HG02885 (cell line): ENCODE measurements around the gene ERI3.

Source experiments
- ATAC-seq: cut with Tn5 transposase; IDR thresholded peaks from one replicate; pipeline ENCODE4 v1.9.1; 2021; ENCODE audit warnings: mild to moderate bottlenecking; ENCODE audit not compliant: unreplicated experiment, poor library complexity

Gene ERI3

DNA sequence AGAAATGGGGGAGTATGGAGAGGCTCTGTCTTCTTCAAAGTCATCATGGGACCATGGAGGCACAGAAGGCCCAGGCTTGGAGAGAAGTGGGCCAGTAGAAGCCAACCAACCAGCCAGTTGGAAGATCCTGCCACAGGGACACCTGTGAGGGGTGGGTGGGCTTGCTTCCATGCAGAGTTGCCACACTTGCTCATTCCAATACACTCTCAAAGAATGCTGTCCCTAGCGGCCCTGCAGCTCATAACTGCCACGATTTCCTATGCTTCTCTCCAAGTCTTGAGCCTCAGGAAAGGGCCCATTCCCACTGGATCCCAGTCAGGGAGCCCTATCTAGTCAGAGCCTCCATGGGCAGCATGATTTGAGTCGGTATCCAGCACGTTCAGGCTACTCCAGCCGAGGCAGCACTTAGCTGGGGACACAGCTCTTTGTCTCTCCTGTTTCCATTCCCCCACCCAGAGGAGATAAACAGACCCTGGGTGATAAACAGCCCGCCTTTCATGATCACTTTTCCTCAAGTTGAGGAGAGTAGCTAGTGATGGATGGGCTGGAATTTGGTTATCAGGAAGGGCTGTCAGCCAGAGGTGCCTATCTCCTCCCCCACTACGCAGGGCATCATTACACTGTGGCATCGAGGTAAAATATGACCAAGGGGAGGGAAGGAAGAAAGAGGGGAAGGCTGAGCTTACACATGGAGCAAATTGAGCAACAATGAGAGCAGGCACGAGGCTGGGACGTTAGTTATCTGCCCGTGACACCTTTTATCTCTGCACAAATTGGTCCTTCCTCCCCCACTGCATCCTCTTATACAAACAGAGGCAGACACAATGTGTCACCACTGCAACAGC lies 64.6 kb downstream of the ERI3 start:
- ATAC-seq, result no peak

- no peak for ATAC-seq
Measured at GRCh38 chr1:44289530-44289929, 65.5 kb downstream of the ERI3 start.

- no peak for ATAC-seq
Measured at GRCh38 chr1:44288883-44289282, 66.2 kb downstream of the ERI3 start.

GRCh38 chr1:44284184-44284583 lies 70.9 kb downstream of the ERI3 start:
- no peak for ATAC-seq

DNA sequence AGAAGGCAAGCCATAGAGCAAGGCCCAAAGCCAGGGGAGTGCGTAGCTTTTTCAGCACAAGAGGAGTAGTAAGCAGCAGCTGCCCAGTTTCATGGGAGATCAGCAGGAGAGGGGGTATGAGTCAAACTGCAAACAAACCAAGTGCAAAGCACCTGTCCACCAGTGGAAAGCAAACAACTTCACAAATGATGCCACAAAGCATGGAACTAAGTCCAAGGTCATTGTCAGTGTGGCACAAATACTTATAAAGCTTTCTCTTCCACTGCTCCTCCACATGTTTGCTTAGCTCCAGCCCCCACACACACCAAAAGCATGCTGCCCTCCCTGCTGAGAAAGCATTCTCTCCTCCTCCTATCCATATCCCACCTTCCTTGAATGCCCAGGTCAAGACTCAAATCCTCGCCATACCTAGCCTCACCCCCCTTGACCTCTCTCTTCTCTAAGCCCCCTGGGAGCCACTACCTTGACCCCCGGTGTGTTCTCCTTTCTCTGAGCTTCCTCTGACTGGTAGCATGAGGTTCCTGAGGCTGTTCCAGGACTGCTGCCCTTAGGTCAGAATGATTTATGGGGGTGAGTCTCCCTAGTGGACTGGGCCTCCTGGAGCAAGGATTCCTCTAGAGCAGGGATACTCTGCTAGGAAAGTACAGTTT lies 71.4 kb downstream of the ERI3 start:
- no peak for ATAC-seq

- ATAC-seq, result no peak
Measured at GRCh38 chr1:44282704-44283426, 72.2 kb downstream of the ERI3 start.

DNA sequence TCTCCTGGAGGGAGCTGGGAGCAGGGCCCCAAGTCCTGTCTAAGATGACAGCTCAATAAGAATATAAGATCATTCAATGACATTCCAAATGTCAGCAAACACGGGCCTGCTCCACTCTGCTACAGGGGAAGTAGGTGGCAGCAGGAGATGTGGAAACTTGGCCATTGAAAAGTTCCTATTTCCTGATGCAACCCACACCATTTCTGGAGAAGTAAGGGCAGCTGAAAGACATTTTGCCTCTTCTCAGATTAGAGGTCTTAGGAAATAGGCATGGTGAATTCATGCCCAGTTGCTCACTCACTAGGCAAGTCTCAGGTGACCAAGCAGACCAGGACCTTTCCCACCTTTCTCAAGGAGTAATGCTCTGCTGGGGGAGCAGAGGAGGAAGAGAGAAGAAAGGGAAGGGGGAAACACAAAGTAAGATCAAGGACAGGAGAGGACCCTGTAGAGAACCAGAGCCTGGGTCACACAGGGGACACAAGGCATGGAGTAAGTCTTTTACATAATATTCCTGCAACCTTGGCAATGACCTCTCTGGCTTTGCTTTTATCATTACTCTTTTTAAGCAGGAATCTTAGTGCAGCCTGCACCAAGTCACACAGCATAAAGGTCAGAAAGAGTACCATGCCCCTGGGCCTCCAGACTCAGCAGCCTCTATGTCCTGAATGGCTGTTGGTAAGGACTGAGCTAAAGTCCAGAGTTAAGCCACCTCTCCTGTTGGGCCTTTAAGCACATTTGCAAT lies 72.9 kb downstream of the ERI3 start:
- no peak for ATAC-seq

- no peak for ATAC-seq
Measured at GRCh38 chr1:44276901-44277300, 78.2 kb downstream of the ERI3 start.

DNA sequence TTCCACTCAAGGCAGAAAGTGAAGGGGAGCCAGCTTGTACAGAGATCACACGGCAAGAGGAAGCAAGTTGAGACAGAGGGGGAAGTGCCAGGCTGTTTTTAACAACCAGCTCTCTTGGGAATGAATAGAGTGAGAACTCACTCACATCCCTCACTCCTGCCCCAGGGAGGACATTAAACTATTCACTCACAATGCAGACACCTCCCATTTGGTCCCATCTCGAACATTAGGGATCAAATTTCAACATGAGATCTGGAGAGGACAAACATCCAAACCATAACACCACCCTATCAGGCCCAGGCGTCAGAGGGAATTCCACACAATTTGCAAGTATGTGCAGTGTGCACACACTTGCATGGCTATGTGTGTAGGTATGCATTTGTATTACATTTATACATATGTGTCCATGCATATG lies 79.1 kb downstream of the ERI3 start:
- no peak for ATAC-seq

DNA sequence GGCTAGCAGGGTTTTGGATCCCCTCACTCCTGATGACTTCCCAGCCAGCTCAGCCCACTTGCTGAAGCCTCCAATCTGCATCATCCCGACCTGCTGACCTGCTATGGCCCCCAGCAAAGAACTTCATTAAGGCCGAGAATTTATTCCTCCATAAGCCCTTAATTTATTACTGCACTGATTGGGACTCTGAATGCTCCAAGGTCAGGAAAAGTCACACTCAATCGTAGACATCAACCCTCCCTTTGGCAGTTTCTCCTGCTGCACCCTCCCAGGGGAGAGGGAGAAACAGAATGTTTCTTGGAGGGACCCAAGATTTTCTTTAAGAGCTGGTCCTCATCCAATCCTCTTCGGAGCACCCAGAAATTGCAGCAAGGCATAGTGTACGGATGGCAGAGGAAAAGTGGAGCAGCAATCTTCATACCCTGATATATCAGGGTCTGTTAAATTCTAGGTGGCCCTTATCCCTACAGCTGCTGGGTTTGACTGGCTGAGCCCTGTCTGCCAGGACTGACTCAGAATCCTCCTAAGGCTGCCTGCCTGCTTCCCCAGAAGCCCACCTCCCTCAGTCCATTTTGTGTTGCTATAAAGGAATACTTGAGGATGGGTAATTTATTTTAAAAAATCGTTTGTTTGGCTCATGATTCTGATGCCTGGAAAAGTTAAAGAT lies 79.6 kb downstream of the ERI3 start:
- ATAC-seq, result no peak

GRCh38 chr1:44273560-44274350 lies 81.3 kb downstream of the ERI3 start:
- no peak for ATAC-seq

- no peak for ATAC-seq
Measured at GRCh38 chr1:44272992-44273391, 82.1 kb downstream of the ERI3 start.

DNA sequence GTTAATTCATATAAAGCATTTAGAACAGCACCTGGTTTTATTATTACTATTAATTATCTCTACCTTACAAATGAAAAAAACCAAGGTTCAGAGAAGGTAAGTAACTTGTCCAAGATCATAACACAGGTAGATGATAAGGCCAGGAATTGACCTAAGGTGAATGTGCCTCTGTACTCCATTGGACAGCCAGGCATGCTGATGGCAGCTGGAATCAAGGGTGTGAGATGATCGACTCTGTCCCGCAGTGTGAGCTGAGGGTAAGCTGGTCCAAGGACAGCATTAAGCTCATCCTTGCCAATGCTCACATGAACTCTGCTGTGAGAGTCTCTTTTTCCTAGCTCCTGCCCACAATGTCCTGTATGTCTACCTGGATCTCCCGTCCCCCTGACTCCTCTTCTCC lies 83.4 kb downstream of the ERI3 start:
- no peak for ATAC-seq

GRCh38 chr1:44270686-44271628 lies 84.1 kb downstream of the ERI3 start:
- ATAC-seq, result no peak

- no peak for ATAC-seq
Measured at GRCh38 chr1:44268054-44268453, 87.0 kb downstream of the ERI3 start.

GRCh38 chr1:44267438-44267837 lies 87.6 kb downstream of the ERI3 start:
- ATAC-seq, result no peak

DNA sequence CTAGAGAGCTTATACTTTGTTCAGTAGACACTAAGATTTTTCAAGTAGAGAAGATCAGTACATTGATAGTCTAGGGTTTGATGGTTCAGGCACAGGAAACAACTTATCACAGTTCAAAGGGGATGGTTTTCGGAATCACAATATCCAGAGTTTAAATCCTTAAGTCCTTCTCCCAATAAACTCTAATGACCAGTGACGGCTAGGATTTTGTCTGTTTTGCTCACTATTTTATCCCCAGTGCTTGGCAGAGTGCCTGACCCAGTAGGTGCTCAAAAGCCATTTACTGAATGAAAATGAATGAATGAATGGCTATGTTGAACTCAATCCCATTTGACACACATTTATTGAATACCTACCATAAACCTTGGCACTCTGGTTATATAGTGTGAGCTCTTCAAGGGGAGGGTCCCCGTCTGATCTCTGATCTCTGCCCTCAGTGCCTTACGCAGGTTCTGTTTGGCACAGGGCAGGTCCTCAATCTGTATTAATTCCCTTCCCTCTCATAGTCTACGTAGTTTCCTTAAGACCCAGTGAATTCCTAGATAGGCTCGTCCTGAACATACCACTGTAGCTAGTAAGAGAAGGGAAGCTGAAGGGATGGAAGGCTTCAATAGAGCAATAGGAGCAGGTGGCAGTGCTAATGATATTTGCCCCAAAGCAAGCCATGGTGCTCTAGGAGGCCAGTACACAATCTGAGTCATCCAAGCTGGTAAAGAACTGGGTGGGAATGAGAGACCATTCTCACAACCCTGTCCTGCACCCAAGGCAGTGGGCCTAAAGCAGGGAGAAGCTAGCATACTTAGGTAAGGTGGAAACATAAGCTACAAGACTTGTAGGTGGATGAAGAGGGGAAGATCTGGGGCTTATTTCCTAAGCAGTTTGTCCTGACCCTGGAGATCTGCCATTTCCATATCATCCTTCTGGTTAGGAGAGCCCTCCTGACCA lies 88.4 kb downstream of the ERI3 start:
- ATAC-seq, result no peak
